Loucy (cell line): ENCODE measurements around the gene DUSP9.
A peak's percentile ranks its signal among the peaks of the same experiment; 100 is the strongest.

Experiments used
- H2AFZ ChIP-seq: fragments of 200-600 bp; sonication (generic); 2 replicates; pipeline ENCODE4 v1.6.0; 2016; ENCODE audit warnings: antibody characterized with exemption, mild to moderate bottlenecking, low read length, moderate library complexity
- H3F3A ChIP-seq: fragments of 200-600 bp; 2 replicates; pipeline ENCODE4 v1.6.0; 2016; ENCODE audit warnings: antibody characterized with exemption, low read depth, mild to moderate bottlenecking
- H3K27me3 ChIP-seq: fragments of 200-600 bp; sonication (generic); 2 replicates; pipeline ENCODE4 v1.6.1; 2014; ENCODE audit warnings: low read length, mild to moderate bottlenecking; ENCODE audit not compliant: insufficient read depth, poor library complexity, severe bottlenecking
- H3K36me3 ChIP-seq: fragments of 200-600 bp; sonication (generic); 2 replicates; pipeline ENCODE4 v1.6.1; 2016; ENCODE audit warnings: low read length; ENCODE audit not compliant: insufficient read depth
- H3K4me1 ChIP-seq: fragments of 200-600 bp; sonication (generic); 2 replicates; pipeline ENCODE4 v1.5.1; 2014; ENCODE audit warnings: low read length, mild to moderate bottlenecking; ENCODE audit not compliant: insufficient read depth, poor library complexity, severe bottlenecking
- H3K4me2 ChIP-seq: fragments of 200-600 bp; sonication (generic); 2 replicates; pipeline ENCODE4 v1.6.0; 2014; ENCODE audit warnings: antibody characterized with exemption, low read length, low read depth, mild to moderate bottlenecking; ENCODE audit not compliant: poor library complexity, severe bottlenecking
- H3K4me3 ChIP-seq: fragments of 200-600 bp; sonication (generic); 2 replicates; pipeline ENCODE4 v1.5.1; 2014; ENCODE audit warnings: low read length, mild to moderate bottlenecking, mixed read lengths; ENCODE audit not compliant: poor library complexity, severe bottlenecking
- H3K79me2 ChIP-seq: fragments of 200-600 bp; sonication (generic); 2 replicates; pipeline ENCODE4 v1.6.1; 2014; ENCODE audit warnings: low read length; ENCODE audit not compliant: insufficient read depth
- H3K9ac ChIP-seq: fragments of 200-600 bp; sonication (generic); 2 replicates; pipeline ENCODE4 v1.6.0; 2014; ENCODE audit warnings: mild to moderate bottlenecking, low read depth, low read length, moderate library complexity; ENCODE audit not compliant: poor library complexity, severe bottlenecking
- H3K9me2 ChIP-seq: fragments of 200-600 bp; sonication (generic); replicated peaks from 2 replicates; pipeline ENCODE4 v1.6.1; 2016; ENCODE audit warnings: low read depth, low read length, mixed read lengths
- H3K9me3 ChIP-seq: fragments of 200-600 bp; sonication (generic); 2 replicates; pipeline ENCODE4 v1.6.1; 2014; ENCODE audit warnings: mild to moderate bottlenecking, antibody characterized with exemption, low read length, low read depth; ENCODE audit not compliant: insufficient read depth
- H4K20me1 ChIP-seq: fragments of 200-600 bp; sonication (generic); 2 replicates; pipeline ENCODE4 v1.6.0; 2014; ENCODE audit warnings: antibody characterized with exemption, low read length, mild to moderate bottlenecking; ENCODE audit not compliant: insufficient read depth, poor library complexity, severe bottlenecking
- CTCF ChIP-seq: fragments of 200-600 bp; sonication (generic); conservative IDR thresholded peaks from 2 replicates; pipeline ENCODE4 v1.5.1; 2014; ENCODE audit warnings: mild to moderate bottlenecking, antibody characterized with exemption, low read length
- EZH2phosphoT487 ChIP-seq: fragments of 200-600 bp; IDR thresholded peaks from 2 replicates; pipeline ENCODE4 v1.6.1; 2018; ENCODE audit warnings: antibody characterized with exemption, mild to moderate bottlenecking, moderate library complexity, borderline replicate concordance

DUSP9 gene

GRCh38 chrX:153686711-153687110 lies 39.7 kb downstream of the DUSP9 start:
- no peaks in the 10 kb centered on the region for H3K27me3 ChIP-seq
- no peaks in the 10 kb centered on the region for H3K9me2 ChIP-seq
- TF ChIP-seq EZH2phosphoT487 = no peak
- TF ChIP-seq CTCF = no peak
- no peaks in the 10 kb centered on the region for H3F3A ChIP-seq
- H3K36me3 ChIP-seq = no peaks in the 10 kb centered on the region
- H3K4me2 ChIP-seq = peak overlapping the region; percentile 70
- no peak overlapping the region for H3K4me3 ChIP-seq
- H3K9ac ChIP-seq = no peak overlapping the region
- H2AFZ ChIP-seq = no peak overlapping the region
- no peaks in the 10 kb centered on the region for H3K79me2 ChIP-seq
- no peaks in the 10 kb centered on the region for H3K9me3 ChIP-seq
- H3K4me1 ChIP-seq = no peaks in the 10 kb centered on the region
- H4K20me1 ChIP-seq = no peaks in the 10 kb centered on the region

GRCh38 chrX:153687121-153688039 lies 40.4 kb downstream of the DUSP9 start, which contains the start of gene SLC6A8:
TSS of gene SLC6A8 (plus strand) at chrX:153687926. CDS start at chrX:153688575, 649 bp downstream.
- no peaks in the 10 kb centered on the region for H3K27me3 ChIP-seq
- no peaks in the 10 kb centered on the region for H3K36me3 ChIP-seq
- no peaks in the 10 kb centered on the region for H3K9me3 ChIP-seq
- H3K4me3 ChIP-seq = peak within 1 kb of the TSS; percentile 63
- no peak within 1 kb of the TSS for H3K9ac ChIP-seq
- H4K20me1 ChIP-seq = no peaks in the 10 kb centered on the region
- no peaks in the 10 kb centered on the region for H3K79me2 ChIP-seq
- TF ChIP-seq EZH2phosphoT487 (no peak), CTCF (peak; percentile 44)
- H2AFZ ChIP-seq = no peak within 1 kb of the TSS; the same call in 1 of the 2 replicates
- H3K4me2 ChIP-seq = peak within 1 kb of the TSS; percentile 70
- no peaks in the 10 kb centered on the region for H3F3A ChIP-seq
- H3K4me1 ChIP-seq = no peaks in the 10 kb centered on the region
- H3K9me2 ChIP-seq = no peaks in the 10 kb centered on the region

DNA sequence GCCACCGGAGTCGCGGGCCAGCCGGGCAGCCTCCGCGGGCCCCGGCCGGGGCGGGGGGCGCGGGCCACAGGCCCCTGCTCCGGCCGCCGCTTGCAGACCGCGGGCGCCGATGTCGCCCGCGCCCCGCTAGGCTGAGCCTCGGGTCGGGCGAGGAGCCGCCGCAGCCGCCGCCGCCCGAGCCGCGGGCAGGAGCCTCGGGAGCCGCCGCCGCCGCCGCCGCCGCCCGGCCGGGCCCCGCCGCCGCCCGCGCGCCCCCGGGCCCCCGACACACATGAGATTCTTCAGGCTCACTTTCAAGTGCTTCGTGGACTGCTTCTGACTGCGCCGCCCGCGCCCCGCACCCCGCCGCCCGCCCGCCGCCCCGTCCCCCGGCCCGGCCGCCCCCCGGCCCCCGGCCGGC lies 41.1 kb downstream of the DUSP9 start:
- H3F3A ChIP-seq = no peaks in the 10 kb centered on the region
- H3K4me1 ChIP-seq = no peaks in the 10 kb centered on the region
- no peak overlapping the region for H3K4me3 ChIP-seq
- no peaks in the 10 kb centered on the region for H3K36me3 ChIP-seq
- no peaks in the 10 kb centered on the region for H3K9me3 ChIP-seq
- H4K20me1 ChIP-seq = no peaks in the 10 kb centered on the region
- no peak overlapping the region for H3K4me2 ChIP-seq
- no peaks in the 10 kb centered on the region for H3K27me3 ChIP-seq
- no peaks in the 10 kb centered on the region for H3K9me2 ChIP-seq
- no peak overlapping the region for H3K9ac ChIP-seq
- no peaks in the 10 kb centered on the region for H3K79me2 ChIP-seq
- H2AFZ ChIP-seq = no peak overlapping the region
- TF ChIP-seq CTCF = no peak
- TF ChIP-seq EZH2phosphoT487 = no peak
